IMR-90 (cell line): ENCODE results near the gene SPTLC1. TPM values are rescaled to one million over a fixed set of nuclear protein-coding genes. Genes with fewer than 3 reads are reported as not detected.

Source experiments
- ATAC-seq: fragments of 200-7000 bp; cut with Tn5 transposase; 2 replicates; pipeline ENCODE4 v1.9.1; 2020; ENCODE audit warnings: low read depth, mild to moderate bottlenecking, moderate library complexity
- BruUV-seq: library from RNA; stranded (reverse); fragments of 400-500 nt; replicated peaks from 2 replicates; lab custom pipeline; 2021; lab: Mats Ljungman, UMichigan
- CTCF ChIA-PET: fragments of 300-600 bp; formaldehyde crosslinking; extraction: SDS; loops from one replicate; lab custom pipeline; 2021; ENCODE audit warnings: antibody characterized with exemption; lab: Yijun Ruan, JAX
- POLR2A ChIA-PET: fragments of 300-600 bp; sonication (Branson Sonifier 250); formaldehyde crosslinking; loops from one replicate; lab custom pipeline; 2022; ENCODE audit warnings: antibody characterized with exemption; ENCODE audit not compliant: unreplicated experiment; lab: Charles Lee
- DNase-seq: peaks from one replicate; pipeline ENCODE4 v3.0.0; 2013
- H2AFZ ChIP-seq: replicated peaks from 2 replicates; pipeline ENCODE3; 2013; ENCODE audit warnings: low read length, mild to moderate bottlenecking; ENCODE audit not compliant: poor library complexity
- H2AK5ac ChIP-seq: 2 replicates; pipeline ENCODE4 v1.6.1; 2013; ENCODE audit warnings: low read depth, low read length, inconsistent platforms
- H2AK9ac ChIP-seq: replicated peaks from 2 replicates; pipeline ENCODE3; 2013; ENCODE audit warnings: mild to moderate bottlenecking, low read depth, low read length, moderate library complexity; ENCODE audit not compliant: poor library complexity
- H2BK120ac ChIP-seq: 2 replicates; pipeline ENCODE4 v1.6.1; 2013; ENCODE audit warnings: low read depth, low read length, inconsistent platforms
- H2BK15ac ChIP-seq: 3 replicates; pipeline ENCODE4 v1.6.1; 2013; ENCODE audit warnings: low read depth, low read length, inconsistent platforms
- H2BK20ac ChIP-seq: 2 replicates; pipeline ENCODE4 v1.6.1; 2013; ENCODE audit warnings: low read depth, mild to moderate bottlenecking, inconsistent platforms, low read length, moderate library complexity
- H2BK5ac ChIP-seq: 2 replicates; pipeline ENCODE4 v1.6.1; 2013; ENCODE audit warnings: mild to moderate bottlenecking, low read depth, low read length, inconsistent platforms; ENCODE audit not compliant: poor library complexity, severe bottlenecking
- H3K14ac ChIP-seq: replicated peaks from 2 replicates; pipeline ENCODE4 v1.6.1; 2013; ENCODE audit warnings: low read depth, low read length, inconsistent platforms
- H3K18ac ChIP-seq: 2 replicates; pipeline ENCODE4 v1.6.1; 2013; ENCODE audit warnings: low read depth, low read length, control low read depth
- H3K23ac ChIP-seq: 2 replicates; pipeline ENCODE4 v1.6.1; 2013; ENCODE audit warnings: low read depth, low read length, inconsistent platforms
- H3K27ac ChIP-seq: 2 replicates; pipeline ENCODE4 v1.5.1; 2013; ENCODE audit warnings: mild to moderate bottlenecking, control low read depth, low read length; ENCODE audit not compliant: insufficient read depth
- H3K27me3 ChIP-seq: 2 replicates; pipeline ENCODE4 v1.6.1; 2013; ENCODE audit warnings: low read length; ENCODE audit not compliant: control insufficient read depth, insufficient read depth
- H3K36me3 ChIP-seq: 2 replicates; pipeline ENCODE4 v1.6.1; 2013; ENCODE audit warnings: low read length, mixed read lengths; ENCODE audit not compliant: control insufficient read depth, insufficient read depth
- H3K4ac ChIP-seq: 2 replicates; pipeline ENCODE4 v1.6.1; 2013; ENCODE audit warnings: low read depth, low read length, inconsistent platforms
- H3K4me1 ChIP-seq: 2 replicates; pipeline ENCODE4 v1.6.1; 2013; ENCODE audit warnings: low read length, mixed read lengths; ENCODE audit not compliant: control insufficient read depth, insufficient read depth
- H3K4me2 ChIP-seq: 2 replicates; pipeline ENCODE4 v1.6.1; 2013; ENCODE audit warnings: low read depth, mild to moderate bottlenecking, control low read depth, low read length, moderate library complexity
- H3K4me3 ChIP-seq: 2 replicates; pipeline ENCODE4 v1.5.1; 2013; ENCODE audit warnings: low read depth, mild to moderate bottlenecking, control low read depth, low read length, moderate library complexity; ENCODE audit not compliant: insufficient read depth
- H3K56ac ChIP-seq: 2 replicates; pipeline ENCODE4 v1.6.1; 2013; ENCODE audit warnings: low read length, inconsistent platforms; ENCODE audit not compliant: insufficient read depth; ENCODE audit errors: extremely low read depth
- H3K79me1 ChIP-seq, 2 experiments: 2 replicates each; pipeline ENCODE4 v1.6.1; 2013; ENCODE audit warnings: low read length in 2 of 2, inconsistent platforms in 1 of 2, low read depth in 1 of 2
- H3K9ac ChIP-seq: 2 replicates; pipeline ENCODE4 v1.6.1; 2013; ENCODE audit warnings: low read depth, low read length, control low read depth
- H3K9me1 ChIP-seq: 2 replicates; pipeline ENCODE4 v1.6.1; 2013; ENCODE audit warnings: low read length, inconsistent platforms; ENCODE audit not compliant: insufficient read depth
- H3K9me3 ChIP-seq: 2 replicates; pipeline ENCODE4 v1.6.1; 2013; ENCODE audit warnings: low read length; ENCODE audit not compliant: control insufficient read depth, insufficient read depth
- H4K20me1 ChIP-seq: 2 replicates; pipeline ENCODE4 v1.6.1; 2013; ENCODE audit warnings: low read length, inconsistent platforms; ENCODE audit not compliant: insufficient read depth
- H4K5ac ChIP-seq: 2 replicates; pipeline ENCODE4 v1.6.1; 2013; ENCODE audit warnings: mild to moderate bottlenecking, low read depth, low read length, control low read depth
- H4K8ac ChIP-seq, 2 experiments: 2 replicates each; pipeline ENCODE4 v1.6.1; 2013; ENCODE audit warnings: low read depth in 2 of 2, low read length in 2 of 2, control low read depth in 1 of 2, inconsistent platforms in 1 of 2
- H4K91ac ChIP-seq: 2 replicates; pipeline ENCODE4 v1.6.1; 2013; ENCODE audit warnings: low read depth, low read length, inconsistent platforms; ENCODE audit not compliant: insufficient read depth
- BHLHE40 ChIP-seq: fragments of 150-350 bp; IDR thresholded peaks from 2 replicates; pipeline ENCODE4 v1.6.1; 2016; ENCODE audit warnings: mild to moderate bottlenecking, low read depth, low read length
- CHD1 ChIP-seq: IDR thresholded peaks from 2 replicates; pipeline ENCODE4 v1.6.1; 2012; ENCODE audit warnings: low read depth, low read length, improper control_type of control experiment
- FOS ChIP-seq: fragments of 150-350 bp; IDR thresholded peaks from 2 replicates; pipeline ENCODE4 v1.6.1; 2016; ENCODE audit warnings: low read depth, low read length
- MAZ ChIP-seq: IDR thresholded peaks from 2 replicates; pipeline ENCODE4 v1.6.1; 2012; ENCODE audit warnings: low read depth, mild to moderate bottlenecking, low read length, improper control_type of control experiment, moderate library complexity, borderline replicate concordance
- MXI1 ChIP-seq: IDR thresholded peaks from 2 replicates; pipeline ENCODE4 v1.6.1; 2012; ENCODE audit warnings: low read depth, mild to moderate bottlenecking, low read length, moderate library complexity, borderline replicate concordance
- NFE2L2 ChIP-seq: fragments of 150-350 bp; IDR thresholded peaks from 2 replicates; pipeline ENCODE4 v1.6.1; 2016; ENCODE audit warnings: low read depth, mild to moderate bottlenecking, low read length
- POLR2A ChIP-seq: IDR thresholded peaks from 2 replicates; pipeline ENCODE4 v1.6.1; 2012; ENCODE audit warnings: mild to moderate bottlenecking, low read depth, low read length
- RAD21 ChIP-seq: IDR thresholded peaks from 2 replicates; pipeline ENCODE4 v1.6.1; 2012; ENCODE audit warnings: low read length, improper control_type of control experiment
- RCOR1 ChIP-seq: IDR thresholded peaks from 2 replicates; pipeline ENCODE4 v1.6.1; 2012; ENCODE audit warnings: mild to moderate bottlenecking, low read length, improper control_type of control experiment; ENCODE audit not compliant: insufficient replicate concordance
- SMC3 ChIP-seq: fragments of 150-350 bp; IDR thresholded peaks from 2 replicates; pipeline ENCODE4 v1.6.1; 2016; ENCODE audit warnings: low read depth, mild to moderate bottlenecking, antibody characterized with exemption, low read length, moderate library complexity
- WGBS, 2 experiments: methylation state at CpG; one replicate each; pipeline versions ENCODE4 v1.1.5 to v1.1.7; 2013; ENCODE audit warnings: missing lambda C conversion rate in 2 of 2; ENCODE audit not compliant: insufficient read length in 1 of 2; ENCODE audit errors: extremely low coverage in 2 of 2; 5-methylcytosine and 5-hydroxymethylcytosine counted together
- dilution Hi-C: fragments of 300-500 bp; cut with HindIII; formaldehyde crosslinking; loops from one replicate; pipeline ENCODE4 v1.14.3; 2018; ENCODE audit warnings: low sequenced_read_pairs; ENCODE audit not compliant: unreplicated experiment
- in situ Hi-C: fragments of 300-500 bp; cut with MboI; formaldehyde crosslinking; loops from 3 replicates; pipeline ENCODE4 v1.14.3; 2019; ENCODE audit warnings: low sequenced_read_pairs, inconsistent platforms, mixed read lengths
- intact Hi-C: fragments of 100-400 bp; cut with micrococcal nuclease; formaldehyde crosslinking; loops from 2 replicates; pipeline ENCODE4 v1.10.0; 2022
- polyA plus RNA-seq, 3 experiments: library from polyadenylated mRNA; depleted of rRNA; stranded (reverse); fragments of >200 nt; gene quantifications; 2 replicates each; pipeline ENCODE4 v1.2.3, GENCODE V29; 2012; ENCODE audit warnings: low replicate concordance in 1 of 3
- total RNA-seq: library from RNA; depleted of rRNA; stranded (reverse); fragments of >200 nt; gene quantifications from 2 replicates; pipeline ENCODE4 v1.2.3, GENCODE V29; 2012
- TF ChIP-seq, protein P1 (sequence below): conservative IDR thresholded peaks from 2 replicates; pipeline ENCODE4 v1.5.1; 2012; ENCODE audit warnings: mild to moderate bottlenecking, low read depth, low read length, improper control_type of control experiment
- TF ChIP-seq, protein P2 (sequence below): fragments of 150-350 bp; IDR thresholded peaks from 2 replicates; pipeline ENCODE4 v1.6.1; 2016; ENCODE audit warnings: low read depth, mild to moderate bottlenecking, low read length, moderate library complexity, borderline replicate concordance
- TF ChIP-seq, protein P3 (sequence below): fragments of 150-350 bp; IDR thresholded peaks from 2 replicates; pipeline ENCODE4 v1.6.1; 2017; ENCODE audit warnings: mild to moderate bottlenecking, antibody characterized with exemption, low read length, low read depth

Gene SPTLC1
- total and polyA plus RNA-seq, 2 of the 4 experiments (the other 2 are of a cell fraction): 65.7 to 92.7 TPM

DNA sequence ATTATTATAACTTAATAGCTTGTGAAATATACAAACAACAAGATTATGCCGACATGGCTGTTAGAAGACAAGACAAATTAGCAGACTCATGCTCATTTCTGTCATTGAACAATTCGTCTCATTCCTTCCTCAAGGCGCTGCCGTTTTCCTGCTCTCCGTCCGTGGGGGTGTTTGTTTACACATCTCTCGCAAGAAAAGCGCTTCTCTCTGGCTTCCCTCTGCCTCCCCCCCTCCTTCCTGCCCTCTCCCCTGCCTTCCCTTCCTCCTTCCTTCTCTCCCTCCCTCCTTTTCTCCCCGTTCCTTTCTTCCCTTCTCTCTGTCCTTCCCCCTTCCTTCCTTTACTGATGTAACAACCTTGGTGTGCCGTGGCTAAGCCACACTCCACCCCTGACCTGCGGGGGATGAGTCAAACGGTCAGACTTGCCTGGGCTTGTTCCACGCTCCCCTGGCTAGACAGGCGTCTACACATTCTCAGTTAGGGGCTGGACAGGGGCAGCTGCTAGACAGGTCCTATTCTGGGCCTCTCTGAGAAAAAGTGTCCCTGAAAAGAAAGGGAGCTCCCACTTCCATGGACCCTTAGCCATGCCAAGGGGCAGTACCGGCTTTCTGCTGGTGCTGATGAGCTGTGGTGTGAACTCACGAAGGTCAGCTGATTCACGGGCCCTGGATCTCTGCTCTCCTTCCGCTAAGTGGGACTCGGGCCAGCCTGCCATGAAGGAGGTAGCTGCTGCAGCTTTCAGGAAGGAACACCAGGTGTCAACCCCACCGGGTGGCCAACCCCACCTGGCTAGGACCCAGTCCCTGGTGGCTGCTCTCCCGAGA lies 32.0 kb upstream of the SPTLC1 start:
- H3K18ac ChIP-seq: peak overlapping the region; percentile 98
- H2BK120ac ChIP-seq: peak overlapping the region; percentile 98
- H2AK5ac ChIP-seq: peak overlapping the region; percentile 94
- H2AK9ac ChIP-seq: peak overlapping the region; percentile 99
- H3K27me3 ChIP-seq: no peaks in the 10 kb centered on the region
- CTCF ChIA-PET: interaction anchor here (0.6 to 1.0 kb wide), 2 partner anchors 35 to 130 kb away, joined by 3 read pairs; no protein-coding TSS in a partner anchor
- POLR2A ChIA-PET: interaction anchor here (0.6 to 1.6 kb wide), 3 partner anchors 39 to 87 kb away, joined by 3 to 4 read pairs (median 4); no protein-coding TSS in a partner anchor
- peak overlapping the region; percentile 100 for H4K91ac ChIP-seq
- H4K20me1 ChIP-seq: no peaks in the 10 kb centered on the region
- H3K9me1 ChIP-seq: peaks cover 28% of the 10 kb centered on the region
- 24% methylated on average over 5 of the region's 21 CpGs; no CpG with 5 or more reads in 1 of the 2 experiments for WGBS, 2 experiments
- in situ Hi-C loops (no loop called here), dilution Hi-C loops (no loop called here), intact Hi-C loops (no loop called here)
- H3K4ac ChIP-seq: peak overlapping the region; percentile 98
- H2BK20ac ChIP-seq: peak overlapping the region; percentile 98
- H4K8ac ChIP-seq: peak overlapping the region; percentile 87 to 97
- peak overlapping the region; percentile 97 for H4K5ac ChIP-seq
- H3K14ac ChIP-seq: peak overlapping the region; percentile 95
- DNase-seq (peak; percentile 94), ATAC-seq (peak; percentile 80)
- peak overlapping the region; percentile 34 for H3K4me2 ChIP-seq
- peak overlapping the region; percentile 99 for H2BK5ac ChIP-seq
- peaks cover 21 to 69% of the 10 kb centered on the region in 2 experiments for H3K79me1 ChIP-seq
- peak overlapping the region; percentile 96; the same call in 2 of the 3 replicates for H2BK15ac ChIP-seq
- peak overlapping the region; percentile 97 for H3K23ac ChIP-seq
- H3K4me3 ChIP-seq: no peak overlapping the region
- peak overlapping the region; percentile 98 for H3K56ac ChIP-seq
- H3K4me1 ChIP-seq: peaks cover 44% of the 10 kb centered on the region
- peak overlapping the region; percentile 99 for H3K27ac ChIP-seq
- BruUV-seq: no TSS peak
- H2AFZ ChIP-seq: peak overlapping the region; percentile 82
- H3K9ac ChIP-seq: peak overlapping the region; percentile 76
- H3K36me3 ChIP-seq: peaks cover 44% of the 10 kb centered on the region
- H3K9me3 ChIP-seq: no peaks in the 10 kb centered on the region
- TF ChIP-seq BHLHE40: peak; percentile 31
- peak; percentile 13; the same call in 1 of the 2 replicates for TF ChIP-seq MXI1
- peak; percentile 72; the same call in 1 of the 2 replicates for TF ChIP-seq FOS
- TF ChIP-seq CHD1: no peak
- TF ChIP-seq, protein P1, sequence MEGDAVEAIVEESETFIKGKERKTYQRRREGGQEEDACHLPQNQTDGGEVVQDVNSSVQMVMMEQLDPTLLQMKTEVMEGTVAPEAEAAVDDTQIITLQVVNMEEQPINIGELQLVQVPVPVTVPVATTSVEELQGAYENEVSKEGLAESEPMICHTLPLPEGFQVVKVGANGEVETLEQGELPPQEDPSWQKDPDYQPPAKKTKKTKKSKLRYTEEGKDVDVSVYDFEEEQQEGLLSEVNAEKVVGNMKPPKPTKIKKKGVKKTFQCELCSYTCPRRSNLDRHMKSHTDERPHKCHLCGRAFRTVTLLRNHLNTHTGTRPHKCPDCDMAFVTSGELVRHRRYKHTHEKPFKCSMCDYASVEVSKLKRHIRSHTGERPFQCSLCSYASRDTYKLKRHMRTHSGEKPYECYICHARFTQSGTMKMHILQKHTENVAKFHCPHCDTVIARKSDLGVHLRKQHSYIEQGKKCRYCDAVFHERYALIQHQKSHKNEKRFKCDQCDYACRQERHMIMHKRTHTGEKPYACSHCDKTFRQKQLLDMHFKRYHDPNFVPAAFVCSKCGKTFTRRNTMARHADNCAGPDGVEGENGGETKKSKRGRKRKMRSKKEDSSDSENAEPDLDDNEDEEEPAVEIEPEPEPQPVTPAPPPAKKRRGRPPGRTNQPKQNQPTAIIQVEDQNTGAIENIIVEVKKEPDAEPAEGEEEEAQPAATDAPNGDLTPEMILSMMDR: peak; percentile 38
- peak; percentile 39; the same call in 1 of the 2 replicates for TF ChIP-seq MAZ
- TF ChIP-seq SMC3: no peak
- TF ChIP-seq POLR2A: peak; percentile 69
- TF ChIP-seq NFE2L2: peak; percentile 14; the same call in 1 of the 2 replicates
- TF ChIP-seq, protein P2, sequence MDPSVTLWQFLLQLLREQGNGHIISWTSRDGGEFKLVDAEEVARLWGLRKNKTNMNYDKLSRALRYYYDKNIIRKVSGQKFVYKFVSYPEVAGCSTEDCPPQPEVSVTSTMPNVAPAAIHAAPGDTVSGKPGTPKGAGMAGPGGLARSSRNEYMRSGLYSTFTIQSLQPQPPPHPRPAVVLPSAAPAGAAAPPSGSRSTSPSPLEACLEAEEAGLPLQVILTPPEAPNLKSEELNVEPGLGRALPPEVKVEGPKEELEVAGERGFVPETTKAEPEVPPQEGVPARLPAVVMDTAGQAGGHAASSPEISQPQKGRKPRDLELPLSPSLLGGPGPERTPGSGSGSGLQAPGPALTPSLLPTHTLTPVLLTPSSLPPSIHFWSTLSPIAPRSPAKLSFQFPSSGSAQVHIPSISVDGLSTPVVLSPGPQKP: no peak
- TF ChIP-seq RCOR1: peak; percentile 38
- TF ChIP-seq, protein P3, sequence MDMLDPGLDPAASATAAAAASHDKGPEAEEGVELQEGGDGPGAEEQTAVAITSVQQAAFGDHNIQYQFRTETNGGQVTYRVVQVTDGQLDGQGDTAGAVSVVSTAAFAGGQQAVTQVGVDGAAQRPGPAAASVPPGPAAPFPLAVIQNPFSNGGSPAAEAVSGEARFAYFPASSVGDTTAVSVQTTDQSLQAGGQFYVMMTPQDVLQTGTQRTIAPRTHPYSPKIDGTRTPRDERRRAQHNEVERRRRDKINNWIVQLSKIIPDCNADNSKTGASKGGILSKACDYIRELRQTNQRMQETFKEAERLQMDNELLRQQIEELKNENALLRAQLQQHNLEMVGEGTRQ: peak; percentile 25; the same call in 1 of the 2 replicates
- no peak; the same call in 1 of the 2 replicates for TF ChIP-seq RAD21
